ENCODE results near the gene EID2B.
A peak's percentile ranks its signal among the peaks of the same experiment; 100 is the strongest.

Gene EID2B

DNA sequence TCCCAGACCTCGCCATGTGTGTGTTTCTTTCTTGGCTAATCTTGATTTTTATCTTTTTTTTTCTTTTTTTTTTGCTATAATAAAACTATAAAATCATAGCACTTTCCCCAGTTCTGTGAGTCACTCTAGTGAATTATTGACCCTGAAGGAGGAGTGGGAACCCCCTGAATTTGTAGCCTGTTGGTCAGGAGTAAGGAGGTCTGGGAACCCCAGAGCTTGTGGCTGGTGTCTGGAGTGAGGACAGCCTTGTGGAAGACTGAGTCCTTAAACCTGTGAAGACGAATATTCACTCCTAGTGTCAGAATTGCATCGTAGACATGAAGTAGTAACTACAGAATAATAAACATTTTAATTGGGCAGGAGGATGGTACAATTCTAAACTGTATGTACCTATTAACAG lies 7.4 kb downstream of the EID2B start:
- no peak for DNase-seq

GRCh38 chr19:39524495-39524894 lies 8.2 kb downstream of the EID2B start:
- DNase-seq: no peak

DNA sequence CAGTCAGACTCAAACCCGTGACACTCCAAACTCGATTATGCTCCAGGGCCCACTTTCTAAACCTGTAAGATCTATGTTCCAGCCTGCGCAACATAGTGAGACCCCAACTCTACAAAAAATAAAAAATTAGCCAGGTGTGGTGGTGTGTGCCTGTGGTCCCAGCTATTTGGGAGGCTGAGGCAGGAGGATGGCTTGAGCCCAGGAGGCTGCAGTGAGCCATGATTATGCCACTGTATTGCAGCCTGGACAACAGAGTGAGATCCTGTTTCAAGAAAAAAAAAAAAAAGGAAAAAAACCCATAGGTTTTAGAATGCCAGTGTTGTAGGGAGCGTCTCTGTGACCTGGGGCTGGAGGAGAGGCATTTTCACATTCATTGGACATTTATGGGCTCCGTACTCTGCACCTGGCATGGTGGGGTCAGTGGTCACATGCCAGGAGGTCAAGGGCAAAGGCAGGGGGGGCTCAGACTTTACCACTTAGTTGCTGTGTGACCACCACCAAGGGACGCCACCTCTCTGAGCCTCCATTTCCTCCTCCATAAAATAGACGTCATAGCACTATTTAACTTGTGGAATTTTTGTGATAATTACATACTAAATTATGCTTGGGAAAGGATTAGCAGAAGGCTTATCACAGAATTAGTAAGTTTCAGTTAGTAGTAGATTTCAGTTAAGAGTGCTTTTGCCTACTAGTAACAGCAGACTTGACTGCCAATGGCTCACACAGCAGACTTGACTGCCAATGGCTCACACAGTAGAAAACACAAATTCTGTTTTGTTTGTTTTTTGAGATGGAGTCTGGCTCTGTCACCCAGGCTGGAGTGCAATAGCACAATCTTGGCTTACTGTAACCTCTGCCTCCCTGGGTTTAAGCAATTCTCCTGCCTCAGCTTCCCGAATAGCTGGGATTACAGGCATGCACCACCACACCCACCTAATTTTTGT lies 11.8 kb downstream of the EID2B start:
- no peak for DNase-seq

- DNase-seq: no peak
Measured at GRCh38 chr19:39518975-39519374, 13.7 kb downstream of the EID2B start.

- no peak for DNase-seq
Measured at GRCh38 chr19:39518458-39518857, 14.2 kb downstream of the EID2B start.

DNA sequence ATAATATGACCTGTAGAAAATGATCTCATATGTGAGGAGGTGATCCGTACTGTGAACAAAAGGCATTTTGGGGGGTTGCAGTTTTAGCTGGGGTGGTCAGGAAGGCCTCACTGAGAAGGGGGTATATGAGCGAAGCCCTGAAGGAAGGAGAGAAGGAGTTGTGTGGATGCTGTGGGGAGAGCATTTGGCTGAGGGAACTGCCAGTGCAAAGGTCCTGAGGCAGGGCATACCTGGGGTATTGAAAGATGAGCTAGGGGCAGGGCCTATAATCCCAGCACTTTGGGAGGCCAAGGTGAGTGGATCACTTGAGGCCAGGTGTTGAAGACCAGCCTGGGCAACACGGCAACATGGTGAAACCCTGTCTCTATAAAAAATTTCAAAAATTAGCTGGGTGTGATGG lies 15.2 kb downstream of the EID2B start:
- DNase-seq: no peak

GRCh38 chr19:39516270-39516669 lies 16.4 kb downstream of the EID2B start:
- DNase-seq: no peak

- no peak for DNase-seq
Measured at GRCh38 chr19:39515551-39516191, 17.0 kb downstream of the EID2B start.

GRCh38 chr19:39514840-39515550 lies 17.7 kb downstream of the EID2B start, which contains the start of gene SELENOV:
SELENOV (plus strand) TSS chr19:39515139; CDS start chr19:39515213, 74 bp downstream.
- DNase-seq: no peak

GRCh38 chr19:39512988-39513387 lies 19.7 kb downstream of the EID2B start:
- no peak for DNase-seq

- no peak for DNase-seq
Measured at GRCh38 chr19:39509233-39509632, 23.4 kb downstream of the EID2B start.

DNA sequence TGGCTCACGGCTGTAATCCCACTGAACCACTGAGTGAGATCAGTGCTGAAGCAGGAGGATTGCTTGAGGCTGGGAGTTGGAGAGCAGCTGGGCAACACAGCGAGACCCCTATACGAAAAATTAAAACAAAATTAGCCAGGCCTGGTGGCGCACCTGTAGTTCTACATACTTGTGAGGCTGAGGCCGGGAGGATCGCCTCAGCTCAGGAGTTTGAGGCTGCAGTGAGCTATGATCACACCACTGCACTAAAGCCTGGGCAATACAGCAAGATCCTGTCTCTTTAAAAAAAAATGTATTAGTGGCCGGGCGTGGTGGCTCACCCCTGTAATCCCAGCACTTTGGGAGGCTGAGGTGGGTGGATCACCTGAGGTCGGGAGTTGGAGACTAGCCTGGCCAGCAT lies 24.0 kb downstream of the EID2B start:
- DNase-seq: no peak

GRCh38 chr19:39507715-39508364 lies 24.8 kb downstream of the EID2B start:
- DNase-seq: no peak

DNA sequence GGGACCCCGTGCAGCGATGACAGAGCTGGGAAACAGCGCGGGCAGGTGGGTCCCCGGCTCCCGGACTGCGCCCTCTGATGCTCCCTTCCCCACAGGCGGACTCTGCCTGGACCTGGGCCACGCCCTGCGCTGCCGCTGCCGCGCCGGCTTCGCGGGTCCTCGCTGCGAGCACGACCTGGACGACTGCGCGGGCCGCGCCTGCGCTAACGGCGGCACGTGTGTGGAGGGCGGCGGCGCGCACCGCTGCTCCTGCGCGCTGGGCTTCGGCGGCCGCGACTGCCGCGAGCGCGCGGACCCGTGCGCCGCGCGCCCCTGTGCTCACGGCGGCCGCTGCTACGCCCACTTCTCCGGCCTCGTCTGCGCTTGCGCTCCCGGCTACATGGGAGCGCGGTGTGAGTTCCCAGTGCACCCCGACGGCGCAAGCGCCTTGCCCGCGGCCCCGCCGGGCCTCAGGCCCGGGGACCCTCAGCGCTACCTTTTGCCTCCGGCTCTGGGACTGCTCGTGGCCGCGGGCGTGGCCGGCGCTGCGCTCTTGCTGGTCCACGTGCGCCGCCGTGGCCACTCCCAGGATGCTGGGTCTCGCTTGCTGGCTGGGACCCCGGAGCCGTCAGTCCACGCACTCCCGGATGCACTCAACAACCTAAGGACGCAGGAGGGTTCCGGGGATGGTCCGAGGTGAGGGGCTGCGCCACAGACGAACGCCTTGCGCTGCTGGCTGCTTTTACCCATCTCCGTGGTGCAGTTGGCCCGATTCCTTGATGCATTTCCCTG lies 25.5 kb downstream of the EID2B start:
- peak; percentile 67 for DNase-seq

GRCh38 chr19:39506598-39506943 lies 26.1 kb downstream of the EID2B start:
- DNase-seq: no peak

- DNase-seq: no peak
Measured at GRCh38 chr19:39502640-39503417, 29.8 kb downstream of the EID2B start.

- DNase-seq: no peak
Measured at GRCh38 chr19:39501340-39501739, 31.3 kb downstream of the EID2B start.

GRCh38 chr19:39500543-39500942 lies 32.1 kb downstream of the EID2B start:
- DNase-seq: no peak

DNA sequence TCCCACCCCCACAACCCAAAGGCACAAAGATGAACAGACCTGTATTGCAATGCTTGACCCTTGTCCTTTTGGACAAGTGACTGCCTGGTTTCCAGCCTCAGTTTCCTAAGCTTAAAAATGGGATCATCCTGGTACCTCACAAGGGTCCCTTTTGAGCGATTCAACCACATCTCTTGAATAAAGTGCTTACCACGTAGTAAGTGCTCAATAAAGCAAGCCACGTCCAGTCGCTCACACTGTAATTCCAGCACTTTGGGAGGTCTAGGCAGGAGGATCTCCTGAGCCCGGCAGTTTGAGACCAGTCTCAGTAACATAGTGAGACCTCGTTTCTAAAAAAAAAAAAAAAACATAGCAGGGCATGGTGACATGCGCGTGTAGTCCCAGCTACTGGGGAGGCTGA lies 32.7 kb downstream of the EID2B start:
- DNase-seq: no peak

DNA sequence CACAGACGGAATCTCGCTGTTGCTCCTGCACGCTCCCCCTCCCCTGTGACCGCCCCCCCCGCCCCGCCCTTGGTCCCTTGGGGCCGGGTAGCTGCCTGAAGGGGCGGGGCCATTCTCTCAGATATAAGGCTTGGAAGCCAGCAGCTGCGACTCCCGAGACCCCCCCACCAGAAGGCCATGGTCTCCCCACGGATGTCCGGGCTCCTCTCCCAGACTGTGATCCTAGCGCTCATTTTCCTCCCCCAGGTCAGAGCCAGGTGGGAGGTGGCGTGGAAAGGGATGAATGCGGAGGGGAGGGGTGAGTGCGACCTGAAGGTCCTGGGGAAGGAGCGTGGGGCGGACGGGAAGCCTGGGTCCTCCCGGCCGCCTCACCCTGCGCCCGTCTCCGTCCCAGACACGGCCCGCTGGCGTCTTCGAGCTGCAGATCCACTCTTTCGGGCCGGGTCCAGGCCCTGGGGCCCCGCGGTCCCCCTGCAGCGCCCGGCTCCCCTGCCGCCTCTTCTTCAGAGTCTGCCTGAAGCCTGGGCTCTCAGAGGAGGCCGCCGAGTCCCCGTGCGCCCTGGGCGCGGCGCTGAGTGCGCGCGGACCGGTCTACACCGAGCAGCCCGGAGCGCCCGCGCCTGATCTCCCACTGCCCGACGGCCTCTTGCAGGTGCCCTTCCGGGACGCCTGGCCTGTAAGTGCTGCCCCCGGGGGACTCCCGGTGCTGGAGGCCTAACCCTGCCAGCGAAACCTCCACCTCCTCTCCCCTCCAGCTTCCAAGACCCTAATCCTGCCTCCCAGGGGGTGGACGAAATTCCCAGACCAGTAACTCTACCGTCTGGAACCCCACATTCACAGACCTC lies 33.6 kb downstream of the EID2B start, which contains the start of gene DLL3:
TSS of gene DLL3 (plus strand) at position 150 of the 845 bp plus-strand sequence. CDS start at position 178, 28 bp downstream.
- DNase-seq: no peak
